GM13976 (cell line): Measurements from ENCODE around the gene CRACDL.

Experiments used
- DNase-seq: peaks from one replicate; pipeline ENCODE4 v3.0.0; 2012; ENCODE audit warnings: low spot score
- CTCF ChIP-seq: IDR thresholded peaks from 2 replicates; pipeline ENCODE4 v1.5.1; 2012; ENCODE audit warnings: borderline replicate concordance, mild to moderate bottlenecking; ENCODE audit not compliant: insufficient read depth; ENCODE audit errors: extremely low read depth, missing control alignments, control extremely low read depth
- in situ Hi-C: fragments of 300-500 bp; cut with MboI; formaldehyde crosslinking; loops from one replicate; pipeline ENCODE4 v1.12.0; 2022; ENCODE audit warnings: low sequenced_read_pairs, mixed read lengths, inconsistent platforms; ENCODE audit not compliant: unreplicated experiment

CRACDL gene

GRCh38 chr2:98801286-98801685 lies 134.7 kb downstream of the CRACDL start:
- in situ Hi-C loops, result no loop called here
- no peak for TF ChIP-seq CTCF
- no peak for DNase-seq

GRCh38 chr2:98800330-98801064 lies 135.5 kb downstream of the CRACDL start:
- no peak for DNase-seq
- in situ Hi-C loops, result no loop called here
- no peak for TF ChIP-seq CTCF

- in situ Hi-C loops, result no loop called here
- DNase-seq, result no peak
- TF ChIP-seq CTCF, result no peak
These were observed 136.4 kb downstream of the CRACDL start for GRCh38 chr2:98799375-98800329.

GRCh38 chr2:98796775-98797544 lies 139.1 kb downstream of the CRACDL start:
- in situ Hi-C loops, result no loop called here
- no peak for TF ChIP-seq CTCF
- no peak for DNase-seq

- DNase-seq, result no peak
- in situ Hi-C loops, result no loop called here
- TF ChIP-seq CTCF, result no peak
These were observed 139.9 kb downstream of the CRACDL start for GRCh38 chr2:98795891-98796676.
